ENCODE data around the gene OSTN.
"Not testable (repeated sequence)": the region's sequence is repeated elsewhere in the genome, so short reads cannot be mapped to it uniquely, and the experiment has no call there.

Gene OSTN

DNA sequence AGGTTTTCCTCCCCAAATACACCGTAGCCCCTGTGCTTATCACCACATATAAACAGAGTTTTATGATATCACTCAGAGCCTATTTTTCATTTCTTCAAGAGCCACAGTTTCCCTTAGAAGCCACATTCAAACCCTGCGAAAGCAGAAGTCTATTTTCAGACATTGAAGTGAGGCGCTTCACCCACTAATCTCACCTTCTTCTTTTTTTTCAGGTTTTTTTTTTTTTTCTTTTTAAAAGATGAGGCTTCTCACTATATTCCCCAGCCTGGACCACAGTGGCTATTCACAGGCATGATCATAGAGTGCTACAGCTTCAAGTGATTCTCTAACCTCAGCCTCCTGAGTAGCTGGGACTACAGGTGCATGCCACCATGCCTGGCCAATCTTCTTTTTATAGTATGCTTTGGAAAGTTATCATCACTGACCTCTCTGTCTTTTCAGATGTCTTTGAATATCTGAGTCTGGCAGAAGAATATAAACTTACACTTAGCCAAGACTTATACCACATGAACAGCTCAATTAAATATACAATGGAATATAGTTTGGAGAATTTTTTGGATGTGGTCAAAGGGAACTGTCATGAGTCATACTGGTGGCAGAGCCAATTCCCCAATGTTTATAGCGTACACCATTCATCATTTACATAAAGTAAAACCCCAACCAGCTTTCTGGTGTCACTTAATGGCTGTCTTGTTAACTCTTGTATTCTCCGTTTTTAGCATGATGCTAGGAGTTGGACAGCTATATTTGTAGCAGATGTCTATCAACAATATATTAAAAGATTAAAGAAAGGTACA, 70.4 kb downstream of the OSTN start:
- no peak for DNase-seq

DNA sequence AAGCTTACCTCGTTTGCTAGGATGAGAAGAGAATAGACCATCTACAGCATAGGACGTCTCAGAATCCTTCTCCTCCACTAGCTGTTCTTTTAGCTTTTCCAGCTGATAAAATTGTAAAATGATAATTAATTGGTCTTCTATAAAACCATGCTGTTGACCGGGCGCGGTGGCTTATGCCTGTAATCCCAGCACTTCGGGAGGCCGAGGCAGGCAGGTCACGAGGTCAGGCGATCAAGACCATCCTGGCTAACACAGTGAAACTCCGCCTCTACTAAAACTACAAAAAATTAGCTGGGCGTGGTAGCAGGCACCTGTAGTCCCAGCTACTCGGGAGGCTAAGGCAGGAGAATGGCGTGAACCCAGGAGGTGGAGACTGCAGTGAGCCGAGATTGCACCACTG, 76.2 kb downstream of the OSTN start:
- not testable (repeated sequence) for DNase-seq

GRCh38 chr3:191275751-191276150, 76.7 kb downstream of the OSTN start:
- DNase-seq: no peak

GRCh38 chr3:191280111-191280510, 81.1 kb downstream of the OSTN start:
- DNase-seq: no peak

DNA sequence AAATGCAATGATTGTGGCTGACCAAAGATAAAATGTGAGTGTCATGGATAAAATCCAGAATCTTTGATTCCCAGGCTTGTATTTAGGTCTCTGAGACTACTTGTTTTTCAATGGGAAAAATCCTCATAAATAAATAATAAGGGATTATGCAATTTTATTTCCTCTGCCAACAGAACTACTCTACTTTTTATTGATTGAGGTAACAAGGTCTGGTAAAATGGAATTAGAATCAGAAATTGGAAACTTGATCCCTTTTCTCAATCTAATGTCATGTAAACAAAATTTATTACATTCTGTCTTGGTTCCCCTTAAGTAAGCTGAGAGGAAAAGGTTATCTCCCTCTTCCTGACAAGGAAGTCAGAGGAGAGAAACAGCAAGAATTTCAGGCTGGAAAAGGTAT, 81.8 kb downstream of the OSTN start:
- no peak for DNase-seq

DNA sequence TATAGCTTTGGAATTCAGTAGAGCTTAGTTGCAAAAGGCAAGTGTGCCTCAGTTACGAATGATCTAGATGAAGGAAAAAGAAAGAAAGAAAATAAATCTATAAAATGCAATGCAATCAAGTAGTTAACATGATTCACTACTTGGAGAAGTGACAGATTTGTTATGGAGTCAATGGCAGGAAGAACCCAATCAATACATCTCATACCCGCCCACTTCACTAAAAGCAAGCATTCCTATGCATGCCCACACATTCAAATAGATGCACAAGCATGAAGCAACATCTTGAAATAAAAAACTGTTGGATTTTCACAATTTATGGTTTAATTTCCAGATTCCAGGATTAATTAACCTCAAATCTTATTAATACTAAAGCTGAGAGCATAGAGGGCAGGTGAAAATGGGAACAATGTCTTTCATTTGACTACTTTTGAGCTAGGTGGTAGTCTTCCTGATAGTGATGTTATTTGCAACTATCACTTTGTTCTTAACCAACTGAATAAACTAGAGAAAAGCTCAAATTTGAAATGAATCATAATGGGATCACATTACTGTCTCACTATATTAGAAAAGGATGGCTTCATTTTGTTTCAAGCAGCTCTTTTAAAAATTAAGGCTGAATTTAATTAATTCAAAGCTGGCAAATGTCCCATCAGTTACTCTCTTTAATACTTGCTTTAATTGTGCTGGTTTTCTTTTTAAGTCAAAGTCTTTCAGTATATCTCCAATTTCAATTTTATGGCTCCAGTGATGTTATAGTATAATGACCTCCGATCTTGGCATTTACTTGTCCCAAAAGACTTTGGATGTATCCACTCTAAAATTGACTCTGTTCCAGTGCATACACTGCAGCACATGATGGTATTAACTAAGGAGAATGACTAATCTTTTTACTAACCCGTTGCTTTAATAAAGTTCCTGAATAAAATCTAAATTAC, 83.5 kb downstream of the OSTN start:
- no peak for DNase-seq

DNA sequence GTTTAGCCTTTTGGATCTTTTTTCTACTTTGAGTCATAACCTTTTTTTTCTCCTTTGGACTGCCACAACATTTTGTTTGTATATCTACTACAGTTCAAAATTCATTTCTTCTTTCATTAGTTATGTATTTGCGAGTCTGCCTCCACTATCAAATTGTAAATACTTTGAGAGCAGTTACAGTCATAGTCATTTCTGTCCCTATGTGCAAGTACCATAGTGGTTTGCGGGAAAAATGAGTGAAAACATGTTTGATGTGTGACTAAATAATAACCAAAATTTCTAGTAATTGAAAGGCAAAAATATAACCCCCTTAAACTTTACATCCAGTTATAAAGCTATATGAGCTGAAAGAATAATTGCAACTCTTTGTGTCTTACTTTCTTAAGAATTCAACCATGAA, 84.4 kb downstream of the OSTN start:
- no peak for DNase-seq

DNA sequence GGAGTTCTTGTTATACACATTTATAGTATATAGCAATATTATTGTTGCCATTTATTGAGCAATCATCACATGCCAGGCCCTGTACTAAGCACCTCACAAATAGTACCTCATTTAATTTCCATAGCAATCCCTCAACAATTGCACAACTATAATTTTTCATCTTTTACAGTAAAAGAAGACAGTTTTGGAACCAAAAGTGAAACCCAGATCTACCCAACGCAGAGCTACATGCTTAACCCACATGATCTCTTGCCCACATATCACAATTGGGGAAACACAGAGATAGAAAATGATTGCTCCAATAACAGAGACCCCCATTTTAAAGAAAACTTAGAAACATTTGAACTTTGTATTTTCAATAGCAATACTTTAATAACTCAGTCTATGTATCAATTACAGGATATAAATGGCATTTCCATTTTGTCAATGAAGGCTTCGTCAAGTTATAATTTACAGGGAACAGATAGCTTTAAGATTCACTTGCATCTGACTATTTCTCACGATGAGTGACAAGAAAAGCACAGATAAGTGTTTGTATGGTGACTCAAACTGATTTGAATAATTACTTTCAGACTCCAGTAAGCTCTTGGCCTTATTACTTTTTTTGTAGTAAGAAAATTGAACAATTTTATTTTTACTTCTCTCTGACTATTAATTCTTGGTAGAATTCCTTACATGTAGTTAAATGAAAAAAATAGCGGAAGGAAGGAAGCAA, 91.4 kb downstream of the OSTN start:
- DNase-seq: no peak

DNA sequence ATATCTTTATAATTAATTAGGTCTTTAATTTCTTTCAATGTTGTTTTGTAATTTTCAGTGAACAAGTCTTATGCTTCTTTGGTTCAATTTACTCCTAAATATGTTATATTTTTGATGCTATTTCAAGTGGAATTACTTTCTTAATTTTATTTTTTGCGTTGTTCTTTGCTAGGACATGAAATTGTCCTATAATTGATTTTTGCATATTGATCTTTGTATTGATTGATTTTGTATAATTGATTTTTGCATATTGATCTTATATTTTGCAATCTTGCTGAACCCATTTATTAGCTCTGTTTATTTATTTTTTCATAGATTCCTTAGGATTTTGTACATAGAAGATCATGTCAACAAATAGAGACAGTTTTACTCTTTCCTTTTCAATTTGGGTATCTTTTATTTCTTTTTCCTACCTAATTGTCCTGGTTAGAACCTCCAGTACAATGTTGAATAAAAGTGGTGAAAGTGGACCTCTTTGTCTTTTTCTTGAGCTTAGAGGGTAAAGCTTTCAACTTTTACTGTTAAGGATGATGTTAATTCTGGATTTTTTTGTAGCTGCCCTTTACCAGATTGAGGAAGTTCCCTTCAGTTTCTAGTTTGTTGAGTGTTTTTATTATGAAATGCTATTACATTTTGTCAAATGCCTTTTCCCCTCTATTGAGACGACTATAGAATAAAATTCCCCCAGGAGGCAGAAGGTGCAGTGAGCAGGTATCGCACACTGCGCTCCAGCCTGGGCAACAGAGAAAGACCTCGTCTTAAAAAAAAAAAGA, 93.4 kb downstream of the OSTN start:
- no peak for DNase-seq

DNA sequence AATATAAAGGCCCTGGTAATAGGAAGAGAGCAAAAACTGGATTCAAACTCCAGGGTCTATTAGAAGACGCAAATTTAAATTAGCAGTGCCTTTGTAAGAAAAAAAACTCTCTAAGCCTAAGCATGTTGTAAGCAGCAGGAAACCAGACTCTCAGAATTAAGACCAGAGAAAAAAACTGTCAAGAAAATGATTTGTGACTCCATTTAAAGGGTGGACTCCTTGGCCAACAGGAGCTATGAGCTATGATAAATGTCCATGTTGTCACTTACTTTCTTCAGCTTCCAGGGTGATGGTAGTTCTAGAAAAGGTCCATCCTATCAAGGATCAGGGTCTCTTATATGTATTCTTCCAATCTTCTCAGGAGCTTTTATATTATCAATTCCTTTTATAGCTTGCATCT, 95.2 kb downstream of the OSTN start:
- DNase-seq: no peak

DNA sequence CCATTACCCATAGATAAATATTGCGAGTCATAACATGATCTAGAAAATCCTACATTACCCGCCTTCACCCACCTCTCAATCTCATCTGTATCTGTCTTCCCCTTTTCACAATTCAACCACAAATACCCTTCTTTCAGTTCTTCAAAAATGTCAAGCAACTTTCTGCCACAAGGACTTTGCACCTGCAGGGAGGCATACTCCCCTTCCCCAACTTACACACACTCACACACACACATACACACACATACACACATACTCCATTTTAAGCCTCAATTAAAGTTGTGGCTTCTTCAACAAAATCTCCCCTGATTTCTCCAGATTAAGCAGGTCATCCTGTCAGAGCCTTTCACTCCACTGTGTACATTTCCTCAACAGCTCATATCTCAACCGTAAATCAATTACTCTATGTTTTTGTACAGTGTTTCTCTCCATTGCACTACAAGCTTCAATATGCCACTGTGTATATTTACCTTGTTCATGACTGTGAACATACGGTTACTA, 97.0 kb downstream of the OSTN start:
- DNase-seq: no peak

DNA sequence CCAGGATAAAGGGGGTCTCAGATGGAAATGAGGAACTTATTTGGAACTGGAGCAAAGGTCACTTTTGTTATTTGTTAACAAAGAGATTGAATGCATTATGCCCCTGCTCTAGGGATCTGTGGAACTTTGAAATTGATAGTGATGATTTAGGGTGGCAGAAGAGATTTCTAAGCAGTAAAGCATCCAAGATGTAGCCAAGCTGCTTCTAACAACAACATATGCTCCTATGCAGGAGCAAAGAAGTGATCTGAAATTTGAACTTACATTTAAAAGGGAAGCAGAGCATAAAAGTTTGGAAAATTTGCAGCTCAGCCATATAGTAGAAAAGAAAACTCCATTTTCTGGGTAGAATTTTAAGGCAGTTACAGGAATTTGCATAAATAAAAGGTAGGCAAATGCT, 99.8 kb downstream of the OSTN start:
- DNase-seq: no peak

DNA sequence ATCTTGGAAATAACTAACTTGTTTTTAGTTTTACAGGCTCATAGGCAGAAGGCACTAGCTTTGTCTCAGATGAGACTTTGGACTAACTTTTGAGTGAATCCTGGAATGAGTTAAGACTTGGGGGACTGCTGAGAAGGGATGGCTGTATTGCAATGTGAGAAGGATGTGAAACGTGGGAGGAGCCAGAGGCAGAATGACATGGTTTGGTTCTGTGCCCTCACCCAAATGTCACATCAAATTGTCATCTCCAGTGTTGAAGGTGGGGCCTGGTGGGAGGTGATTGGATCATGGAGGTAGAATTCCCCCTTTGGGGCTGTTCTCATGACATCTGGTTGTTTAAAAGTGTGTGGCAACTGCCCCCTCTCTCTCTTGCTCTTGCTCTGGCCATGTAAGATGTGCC, 101.4 kb downstream of the OSTN start:
- no peak for DNase-seq

- DNase-seq: no peak
Measured at GRCh38 chr3:191301017-191301416, 102.0 kb downstream of the OSTN start.

GRCh38 chr3:191301782-191302411, 102.9 kb downstream of the OSTN start:
- no peak for DNase-seq

DNA sequence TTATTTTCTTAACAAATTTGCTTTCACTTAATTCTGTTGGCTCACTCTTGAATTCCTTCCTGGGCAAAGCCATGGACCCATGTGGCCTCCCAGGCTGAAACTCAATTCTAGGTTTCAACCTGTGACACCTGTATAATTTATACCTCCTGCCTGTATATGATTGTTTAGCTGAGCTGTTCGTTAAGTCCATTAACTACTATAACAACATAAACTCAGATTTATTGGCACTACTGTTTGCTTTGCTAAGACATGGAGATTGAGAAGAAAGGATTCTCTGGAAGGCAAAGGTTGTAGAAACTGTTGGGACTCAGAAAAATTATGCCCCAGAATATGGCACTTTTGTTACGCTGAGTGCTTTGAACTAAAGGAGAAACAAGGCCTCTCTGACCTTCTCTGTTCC, 103.4 kb downstream of the OSTN start:
- no peak for DNase-seq

DNA sequence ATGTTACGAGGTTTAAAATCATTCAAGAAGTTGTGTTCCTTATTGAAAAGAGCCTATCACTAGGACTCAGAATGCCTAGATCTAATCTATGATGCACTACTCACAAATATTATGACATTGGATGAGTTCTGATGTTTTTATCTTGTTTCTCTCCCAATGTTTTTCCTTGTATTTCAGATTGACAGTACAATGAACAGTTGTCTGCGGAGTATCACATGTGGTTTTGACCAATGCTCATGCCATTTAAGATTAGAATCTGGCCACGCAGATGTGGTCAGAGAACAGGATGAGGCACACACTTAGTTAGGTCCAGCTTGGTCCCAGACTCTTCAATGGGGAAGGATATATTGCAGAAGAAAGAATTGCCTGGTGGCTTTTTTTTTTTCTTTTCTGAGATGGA, 104.6 kb downstream of the OSTN start:
- no peak for DNase-seq

DNA sequence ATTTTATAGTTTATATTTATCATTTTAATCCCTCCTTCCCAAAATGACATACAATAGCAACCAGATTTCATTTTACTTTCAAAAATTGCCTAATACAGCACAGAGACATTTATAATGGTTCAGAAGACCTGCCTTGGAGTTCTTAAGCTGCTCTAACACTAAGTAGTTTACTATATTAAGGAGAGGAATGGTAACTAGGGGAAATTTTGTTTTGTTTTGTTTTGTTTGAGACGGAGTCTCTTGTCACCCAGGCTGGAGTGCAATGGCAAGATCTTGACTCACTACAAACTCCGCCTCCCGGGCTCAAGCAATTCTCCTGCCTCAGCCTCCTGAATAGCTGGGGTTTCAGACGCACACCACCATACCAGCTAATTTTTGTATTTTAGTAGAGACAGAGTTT, 107.4 kb downstream of the OSTN start:
- DNase-seq: no peak

GRCh38 chr3:191307341-191307740, 108.3 kb downstream of the OSTN start:
- DNase-seq: no peak

- DNase-seq: no peak
Measured at GRCh38 chr3:191313296-191313695, 114.3 kb downstream of the OSTN start.

- no peak for DNase-seq
Measured at GRCh38 chr3:191314109-191314728, 115.2 kb downstream of the OSTN start.
